Osteoblast (primary cell): ENCODE data around the gene RTL10. TPM values are rescaled to one million over a fixed set of nuclear protein-coding genes. Genes with fewer than 3 reads are reported as not detected.

ENCODE experiments used
- DNase-seq: peaks from one replicate; pipeline ENCODE4 v3.0.0; 2011; ENCODE audit warnings: low spot score, mixed read lengths; ENCODE audit not compliant: insufficient read length; ENCODE audit errors: missing footprints
- H2AFZ ChIP-seq: 2 replicates; pipeline ENCODE4 v1.6.0; 2011; ENCODE audit warnings: mild to moderate bottlenecking, low read length
- H3K27ac ChIP-seq: 2 replicates; pipeline ENCODE4 v1.5.1; 2011; ENCODE audit warnings: mild to moderate bottlenecking, low read depth, low read length, moderate library complexity
- H3K27me3 ChIP-seq: 2 replicates; pipeline ENCODE4 v1.6.0; 2012; ENCODE audit warnings: mild to moderate bottlenecking, control low read depth, inconsistent platforms, low read length, moderate library complexity; ENCODE audit not compliant: insufficient read depth
- H3K36me3 ChIP-seq: 2 replicates; pipeline ENCODE4 v1.5.1; 2011; ENCODE audit warnings: mild to moderate bottlenecking, low read length, control low read depth, moderate library complexity; ENCODE audit not compliant: insufficient read depth
- H3K4me1 ChIP-seq: 2 replicates; pipeline ENCODE4 v1.5.1; 2011; ENCODE audit warnings: mild to moderate bottlenecking, low read length, control low read depth, moderate library complexity; ENCODE audit not compliant: insufficient read depth
- H3K4me2 ChIP-seq: 2 replicates; pipeline ENCODE4 v1.6.0; 2011; ENCODE audit warnings: mild to moderate bottlenecking, low read length; ENCODE audit not compliant: insufficient read depth
- H3K4me3 ChIP-seq: fragments of 200-600 bp; sonication (generic); 3 replicates; pipeline ENCODE4 v1.5.1; 2012; ENCODE audit warnings: mild to moderate bottlenecking, low read length, inconsistent platforms; ENCODE audit not compliant: insufficient read depth
- H3K79me2 ChIP-seq: 2 replicates; pipeline ENCODE4 v1.6.0; 2012; ENCODE audit warnings: mild to moderate bottlenecking, low read length, control low read depth, inconsistent platforms; ENCODE audit not compliant: insufficient read depth
- H3K9me3 ChIP-seq: 2 replicates; pipeline ENCODE4 v1.5.1; 2011; ENCODE audit warnings: low read depth, low read length, control low read depth
- H4K20me1 ChIP-seq: 2 replicates; pipeline ENCODE4 v1.6.0; 2012; ENCODE audit warnings: mild to moderate bottlenecking, low read length, control low read depth; ENCODE audit not compliant: insufficient read depth
- total RNA-seq: library from RNA; depleted of rRNA; stranded (reverse); fragments of >200 nt; gene quantifications from 2 replicates; pipeline ENCODE4 v1.2.3, GENCODE V29; 2012
- TF ChIP-seq, protein P1 (sequence below): IDR thresholded peaks from 2 replicates; pipeline ENCODE4 v1.5.1; 2011; ENCODE audit warnings: mild to moderate bottlenecking, low read depth, low read length, moderate library complexity; ENCODE audit errors: extremely low read depth

RTL10 gene
- total RNA-seq, 1 donor = 11.9 TPM

DNA sequence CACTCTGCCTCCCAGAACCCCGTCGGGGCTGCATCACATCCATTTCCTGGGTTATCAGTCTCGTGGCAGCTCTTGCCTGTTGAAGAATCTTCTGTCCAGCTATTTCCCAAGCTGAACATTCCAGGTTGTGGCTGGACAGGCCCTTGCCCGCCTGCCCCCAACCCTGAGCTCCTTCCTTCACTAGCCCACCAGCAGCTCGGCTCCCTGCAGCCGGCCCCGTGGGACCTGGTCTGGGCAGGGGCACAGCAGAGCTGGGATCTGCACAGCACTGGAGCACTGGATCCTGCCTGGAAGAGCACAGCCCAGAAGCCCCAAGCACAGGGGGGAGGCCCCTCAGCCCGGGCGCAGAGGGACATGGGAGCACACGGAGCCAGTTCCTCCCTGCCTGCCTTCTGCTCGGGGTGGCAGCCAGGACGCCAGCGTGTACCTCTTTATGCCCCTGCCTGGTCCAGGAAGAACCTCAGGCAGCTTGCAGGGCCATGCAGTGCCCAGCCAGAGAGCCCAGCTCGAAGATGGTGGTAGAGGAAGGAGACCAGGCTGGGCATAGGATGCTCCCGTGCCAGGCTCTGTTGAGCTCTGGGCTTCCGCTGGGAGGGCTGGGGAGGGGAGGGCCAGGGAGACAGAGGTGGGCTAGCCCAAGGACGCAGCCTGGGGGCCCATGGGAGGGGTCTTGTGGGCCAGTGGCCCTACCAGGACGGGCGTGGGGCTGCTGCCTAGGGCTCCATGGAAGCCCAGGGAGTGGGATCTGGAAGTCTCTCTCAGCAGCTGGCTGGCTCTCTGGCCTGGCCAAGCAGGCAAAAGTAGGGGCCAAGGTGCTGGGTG lies 16.6 kb upstream of the RTL10 start:
- TF ChIP-seq, protein P1, sequence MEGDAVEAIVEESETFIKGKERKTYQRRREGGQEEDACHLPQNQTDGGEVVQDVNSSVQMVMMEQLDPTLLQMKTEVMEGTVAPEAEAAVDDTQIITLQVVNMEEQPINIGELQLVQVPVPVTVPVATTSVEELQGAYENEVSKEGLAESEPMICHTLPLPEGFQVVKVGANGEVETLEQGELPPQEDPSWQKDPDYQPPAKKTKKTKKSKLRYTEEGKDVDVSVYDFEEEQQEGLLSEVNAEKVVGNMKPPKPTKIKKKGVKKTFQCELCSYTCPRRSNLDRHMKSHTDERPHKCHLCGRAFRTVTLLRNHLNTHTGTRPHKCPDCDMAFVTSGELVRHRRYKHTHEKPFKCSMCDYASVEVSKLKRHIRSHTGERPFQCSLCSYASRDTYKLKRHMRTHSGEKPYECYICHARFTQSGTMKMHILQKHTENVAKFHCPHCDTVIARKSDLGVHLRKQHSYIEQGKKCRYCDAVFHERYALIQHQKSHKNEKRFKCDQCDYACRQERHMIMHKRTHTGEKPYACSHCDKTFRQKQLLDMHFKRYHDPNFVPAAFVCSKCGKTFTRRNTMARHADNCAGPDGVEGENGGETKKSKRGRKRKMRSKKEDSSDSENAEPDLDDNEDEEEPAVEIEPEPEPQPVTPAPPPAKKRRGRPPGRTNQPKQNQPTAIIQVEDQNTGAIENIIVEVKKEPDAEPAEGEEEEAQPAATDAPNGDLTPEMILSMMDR = no peak
- Histone ChIP-seq H3K79me2 (no peaks in the 10 kb centered on the region), H3K27ac (no peak overlapping the region), H3K4me3 (no peak overlapping the region), H3K4me1 (peaks cover 14% of the 10 kb centered on the region), H3K27me3 (no peaks in the 10 kb centered on the region), H3K9me3 (no peaks in the 10 kb centered on the region), H3K4me2 (no peak overlapping the region), H2AFZ (no peak overlapping the region), H4K20me1 (no peaks in the 10 kb centered on the region), H3K36me3 (no peaks in the 10 kb centered on the region)
- DNase-seq = peak; percentile 48

DNA sequence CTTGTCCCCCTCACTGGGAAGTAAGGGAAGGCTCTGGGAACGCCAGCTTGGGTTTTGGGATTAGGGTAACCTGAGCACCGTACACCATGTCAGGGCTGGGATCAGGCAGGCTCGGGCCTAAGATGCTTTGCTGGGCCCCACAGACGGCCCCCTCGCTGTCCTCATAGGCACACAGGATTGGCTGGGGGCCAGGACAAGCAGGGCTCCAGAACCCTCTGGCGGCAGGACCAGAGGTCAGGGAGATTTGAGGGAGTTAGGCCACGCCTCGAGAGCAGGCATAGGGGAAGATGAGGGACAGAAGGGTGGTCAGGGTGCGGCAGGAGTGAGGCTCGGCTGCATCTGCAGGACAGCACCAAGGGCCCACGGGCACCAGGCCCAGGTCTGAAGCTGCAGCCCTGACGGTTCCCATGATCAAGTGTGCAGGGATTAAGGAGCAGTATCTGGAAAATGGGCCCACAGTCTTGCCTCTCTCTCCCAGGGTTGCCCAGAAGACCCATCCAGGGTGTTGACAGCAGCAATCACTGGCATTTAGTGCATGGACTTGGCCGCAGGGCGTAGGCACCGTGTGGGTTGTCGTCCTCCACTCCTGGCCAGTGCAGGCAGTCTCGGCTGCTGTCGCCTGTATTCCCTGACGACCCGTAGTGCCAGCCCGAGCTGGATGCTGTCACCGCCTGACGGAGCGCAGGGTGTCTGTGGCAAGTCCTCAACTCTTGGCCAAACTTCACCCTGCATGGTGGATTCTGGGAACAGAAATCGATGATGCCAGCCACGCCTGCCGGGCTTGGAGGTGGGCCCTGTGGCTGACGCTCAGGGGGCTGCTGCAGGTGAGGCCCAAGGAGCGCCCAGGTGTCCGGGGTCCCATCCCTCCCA lies 15.7 kb upstream of the RTL10 start:
- TF ChIP-seq, protein P1 = no peak
- Histone ChIP-seq H3K4me1 (peaks cover 5% of the 10 kb centered on the region), H2AFZ (no peak overlapping the region), H4K20me1 (no peaks in the 10 kb centered on the region), H3K79me2 (no peaks in the 10 kb centered on the region), H3K27ac (no peak overlapping the region), H3K27me3 (no peaks in the 10 kb centered on the region), H3K9me3 (no peaks in the 10 kb centered on the region), H3K4me3 (no peak overlapping the region), H3K4me2 (no peak overlapping the region), H3K36me3 (no peaks in the 10 kb centered on the region)
- peak; percentile 21 for DNase-seq

DNA sequence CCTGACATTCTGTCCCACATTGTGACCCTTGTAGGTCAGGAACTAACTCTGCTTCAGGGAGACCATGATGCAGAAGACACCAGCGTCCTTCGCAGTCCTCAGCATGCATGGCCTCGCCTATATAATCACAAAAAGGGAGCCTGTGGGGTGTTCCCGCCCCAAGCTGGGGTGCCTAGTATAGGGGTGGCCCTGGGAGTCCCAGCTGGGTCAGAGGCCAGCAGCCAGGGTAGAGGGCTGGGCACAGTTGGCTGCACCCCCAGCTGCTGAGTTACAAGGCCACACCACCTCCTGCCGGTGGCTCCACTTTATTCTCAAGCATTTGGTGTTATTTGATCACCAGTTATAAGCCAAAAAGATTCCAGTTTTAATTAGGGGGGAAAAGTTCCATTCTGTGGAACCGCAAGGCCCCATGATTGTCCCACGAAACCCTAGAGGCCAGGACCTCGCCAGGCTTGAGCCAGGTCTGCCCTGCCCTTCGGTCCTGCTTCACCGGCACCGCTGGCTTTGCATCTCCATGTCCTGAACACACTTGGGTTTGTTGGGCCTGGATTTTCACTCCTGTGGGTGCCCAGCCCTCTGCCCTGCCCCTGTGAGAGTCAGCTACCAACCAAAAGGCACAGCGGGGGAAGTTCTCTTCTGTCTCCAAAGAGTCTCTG lies 15.0 kb upstream of the RTL10 start:
- TF ChIP-seq, protein P1 = no peak
- no peak overlapping the region for H3K27ac ChIP-seq
- H3K4me3 ChIP-seq = no peak overlapping the region
- H3K4me1 ChIP-seq = peaks cover 5% of the 10 kb centered on the region
- H3K79me2 ChIP-seq = no peaks in the 10 kb centered on the region
- H3K36me3 ChIP-seq = no peaks in the 10 kb centered on the region
- no peaks in the 10 kb centered on the region for H3K27me3 ChIP-seq
- no peak overlapping the region for H2AFZ ChIP-seq
- H4K20me1 ChIP-seq = no peaks in the 10 kb centered on the region
- peak; percentile 27 for DNase-seq
- H3K4me2 ChIP-seq = no peak overlapping the region
- H3K9me3 ChIP-seq = no peaks in the 10 kb centered on the region
